ENCODE measurements around the gene BCL10. TPM values are rescaled to one million over a fixed set of nuclear protein-coding genes. Genes with fewer than 3 reads are reported as not detected.

Gene BCL10
- total and polyA plus RNA-seq, 2 of the 13 experiments (the other 11 are each of a cell fraction or from before 2014, with no cell fraction given) = 3.7 to 14.1 TPM

DNA sequence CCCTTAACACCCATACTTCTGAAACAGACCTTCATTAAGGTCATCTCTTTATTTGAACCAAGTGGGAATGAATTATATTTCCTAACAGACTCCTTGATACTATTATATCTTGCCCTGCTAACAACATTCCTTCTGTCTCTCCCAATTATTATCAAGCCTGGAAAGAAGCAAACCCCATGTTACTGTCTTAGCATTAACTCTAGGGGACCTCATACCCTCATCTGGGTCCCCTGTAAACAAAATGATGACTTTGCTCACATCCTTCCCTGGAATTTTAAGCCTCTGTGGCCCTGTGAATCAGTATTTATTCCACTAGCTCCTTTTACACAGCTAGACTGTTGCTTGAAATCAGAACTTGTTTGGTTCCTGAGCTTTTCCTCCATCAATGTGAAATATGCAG is 38.3 kb upstream of the BCL10 start (continued):
- TF ChIP-seq KDM1A (CRISPR knock-in tag; IDR thresholded peaks at IDR 0.05) (no peak), PHF5A (CRISPR knock-in tag; IDR thresholded peaks at IDR 0.05; ENCODE audit: low read depth, unreplicated experiment) (no peak), ZNF737 (CRISPR knock-in tag; IDR thresholded peaks at IDR 0.05; ENCODE audit: borderline replicate concordance) (no peak), BHLHE40 (IDR thresholded peaks at IDR 0.05; ENCODE audit: low read length) (no peak), ZNF562 (CRISPR knock-in tag; IDR thresholded peaks at IDR 0.05; ENCODE audit: borderline replicate concordance) (no peak), MXD3 (CRISPR knock-in tag; IDR thresholded peaks at IDR 0.05) (no peak), ZNF512 (CRISPR knock-in tag; IDR thresholded peaks at IDR 0.05) (no peak)

GRCh38 chr1:85313888-85314696 is 37.7 kb upstream of the BCL10 start:
- Histone ChIP-seq H3K27me3 (ENCODE audit: control insufficient read depth in 1 of 2, insufficient read depth in 2 of 2, low read length in 2 of 2) (no peaks in the 10 kb centered on the region), H2AFZ (ENCODE audit: low read length) (no peak overlapping the region), H3K4me3 (replicated peaks in 1 of 3; ENCODE audit: insufficient read depth in 1 of 3, low read depth in 2 of 3, low read length in 3 of 3) (no peak overlapping the region), H3K36me3 (replicated peaks in 1 of 2; ENCODE audit: control insufficient read depth in 1 of 2, insufficient read depth in 2 of 2, low read length in 2 of 2) (peaks cover 0 to 2% of the 10 kb centered on the region in 2 experiments; a peak in 2 of 5 replicates), H4K20me1 (ENCODE audit: insufficient read depth, low read length) (no peaks in the 10 kb centered on the region), H3K27ac (ENCODE audit: extremely low read length, insufficient read depth, low read length) (no peak overlapping the region), H3K4me2 (ENCODE audit: low read depth, low read length) (no peak overlapping the region), H3K79me2 (ENCODE audit: insufficient read depth, low read length) (no peaks in the 10 kb centered on the region), H3K4me1 (ENCODE audit: insufficient read depth, low read length) (no peaks in the 10 kb centered on the region), H3K9me3 (ENCODE audit: low read length) (no peaks in the 10 kb centered on the region), H3K9ac (ENCODE audit: insufficient read depth, low read depth, low read length) (no peak overlapping the region)
- BruUV-seq (replicated peaks) = no TSS peak
- no peak for FAIRE-seq
- in situ Hi-C loops (cut with HindIII; ENCODE audit: extremely low pct_ligation_motif_present, low pct_unique_long_range_greater_than_20kb) (loop anchor here (10.0 kb wide), 1 partner anchor 381 kb away; no protein-coding TSS in a partner anchor), intact Hi-C loops (cut with micrococcal nuclease; ENCODE audit: unreplicated experiment) (no loop called here)
- no peak for TF ChIP-seq ZNF740 (CRISPR knock-in tag; IDR thresholded peaks at IDR 0.05)
- WGBS (ENCODE audit: low lambda C conversion rate) = 76% methylated on average over 2 of the region's 3 CpGs
- ChIA-PET CTCF (ENCODE audit: low intra/inter-chr PET ratio, low total read pairs) (no interaction called here), POLR2A (no interaction called here)
- ATAC-seq = peak; percentile 50
- DNase-seq (ENCODE audit: low spot score) = no peak
